Measurements from ENCODE around the gene LINS1. TPM values are rescaled to one million over a fixed set of nuclear protein-coding genes. Genes with fewer than 3 reads are reported as not detected.
"Not testable (repeated sequence)": the region's sequence is repeated elsewhere in the genome, so short reads cannot be mapped to it uniquely, and the experiment has no call there.

The LINS1 gene
- total RNA-seq, 2 experiments from 2014 or later = 38.9 to 39.6 TPM

DNA sequence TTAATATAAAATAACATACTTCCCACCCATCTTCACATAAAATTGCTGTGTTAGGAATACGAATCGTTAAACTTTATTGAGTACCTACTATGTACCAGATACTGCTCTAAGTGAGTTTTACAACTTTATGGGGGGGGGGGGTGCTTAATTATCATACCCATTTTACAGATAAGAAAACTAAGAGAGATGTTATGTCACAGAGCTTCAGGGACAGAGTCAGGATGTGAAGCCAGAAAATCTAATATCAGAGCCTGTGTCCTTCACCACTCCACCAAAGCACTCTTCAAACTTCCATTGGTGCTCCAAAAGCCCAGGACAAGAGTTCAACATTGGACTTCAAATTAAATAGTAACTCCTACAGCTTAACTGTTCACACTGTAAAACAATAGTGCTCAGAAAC, 8.6 kb downstream of the LINS1 start:
- Mint-ChIP-seq H3K9me3 (peaks cover 3% of the 10 kb centered on the region), H3K4me1 (ENCODE audit: low read depth) (peaks cover 83% of the 10 kb centered on the region), H3K27me3 (no peaks in the 10 kb centered on the region), H3K4me3 (no peak overlapping the region), H3K36me3 (ENCODE audit: low read depth) (peaks cover 58% of the 10 kb centered on the region), H3K27ac (no peak overlapping the region)
- DNase-seq = no peak
- H3K36me3 ChIP-seq (ENCODE audit: insufficient read depth, low read length) = peaks cover 9% of the 10 kb centered on the region
- peaks cover 49% of the 10 kb centered on the region for H3K4me1 ChIP-seq (ENCODE audit: insufficient read depth, low read length)
- intact Hi-C loops (cut with DNase I, micrococcal nuclease) = loop anchor here (5.0 to 10.0 kb wide), 2 partner anchors 669 to 1346 kb away; partner anchors contain the start of gene TTC23 (in 1 of the 2)
- H3K4me3 ChIP-seq (ENCODE audit: low read length) = no peak overlapping the region
- POLR2A ChIA-PET = interaction anchor here (1.0 to 1.7 kb wide), 2 partner anchors 9 to 21 kb away, joined by 3 to 8 read pairs; partner anchors contain the start of genes ASB7 and LINS1
- TF ChIP-seq, protein P1, sequence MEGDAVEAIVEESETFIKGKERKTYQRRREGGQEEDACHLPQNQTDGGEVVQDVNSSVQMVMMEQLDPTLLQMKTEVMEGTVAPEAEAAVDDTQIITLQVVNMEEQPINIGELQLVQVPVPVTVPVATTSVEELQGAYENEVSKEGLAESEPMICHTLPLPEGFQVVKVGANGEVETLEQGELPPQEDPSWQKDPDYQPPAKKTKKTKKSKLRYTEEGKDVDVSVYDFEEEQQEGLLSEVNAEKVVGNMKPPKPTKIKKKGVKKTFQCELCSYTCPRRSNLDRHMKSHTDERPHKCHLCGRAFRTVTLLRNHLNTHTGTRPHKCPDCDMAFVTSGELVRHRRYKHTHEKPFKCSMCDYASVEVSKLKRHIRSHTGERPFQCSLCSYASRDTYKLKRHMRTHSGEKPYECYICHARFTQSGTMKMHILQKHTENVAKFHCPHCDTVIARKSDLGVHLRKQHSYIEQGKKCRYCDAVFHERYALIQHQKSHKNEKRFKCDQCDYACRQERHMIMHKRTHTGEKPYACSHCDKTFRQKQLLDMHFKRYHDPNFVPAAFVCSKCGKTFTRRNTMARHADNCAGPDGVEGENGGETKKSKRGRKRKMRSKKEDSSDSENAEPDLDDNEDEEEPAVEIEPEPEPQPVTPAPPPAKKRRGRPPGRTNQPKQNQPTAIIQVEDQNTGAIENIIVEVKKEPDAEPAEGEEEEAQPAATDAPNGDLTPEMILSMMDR (IDR thresholded peaks at IDR 0.05) = no peak
- H3K9me3 ChIP-seq (ENCODE audit: control insufficient read depth in 1 of 2, insufficient read depth in 1 of 2, low read length in 2 of 2) = peaks cover 0 to 10% of the 10 kb centered on the region in 2 experiments
- CTCF ChIA-PET = interaction anchor here (1.0 to 2.5 kb wide), 2 partner anchors 21 to 33 kb away, joined by 3 to 8 read pairs; no protein-coding TSS in a partner anchor
- no peak overlapping the region for H3K27ac ChIP-seq (ENCODE audit: low read depth in 1 of 2, low read length in 2 of 2)
- H3K27me3 ChIP-seq (ENCODE audit: control insufficient read depth in 1 of 2, insufficient read depth in 2 of 2, low read length in 2 of 2) = no peaks in the 10 kb centered on the region
- ATAC-seq (ENCODE audit: poor library complexity) = no peak

DNA sequence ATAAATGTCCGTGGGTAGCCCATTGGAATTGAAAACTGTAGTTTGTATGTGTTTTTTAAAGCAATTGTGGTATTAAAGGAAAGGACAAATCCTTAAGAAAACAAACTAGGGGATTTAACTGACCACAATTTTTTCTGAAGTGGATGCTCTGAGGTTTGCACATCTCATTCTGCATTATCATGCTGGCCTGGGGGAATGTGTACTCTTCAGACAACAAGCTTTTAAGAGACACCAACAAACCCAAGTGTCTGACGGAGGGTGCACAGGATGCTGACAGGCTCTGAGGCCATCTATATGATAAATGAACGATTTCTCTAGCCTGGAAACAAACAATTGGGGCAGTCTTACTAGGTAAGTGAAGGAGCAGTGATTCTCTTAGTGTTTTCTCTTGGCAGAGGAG, 9.1 kb downstream of the LINS1 start:
- intact Hi-C loops (cut with DNase I, micrococcal nuclease) = loop anchor here (5.0 to 10.0 kb wide), 2 partner anchors 668 to 1346 kb away; partner anchors contain the start of gene TTC23 (in 1 of the 2)
- Histone ChIP-seq H3K9me3 (ENCODE audit: control insufficient read depth in 1 of 2, insufficient read depth in 1 of 2, low read length in 2 of 2) (peaks cover 0 to 15% of the 10 kb centered on the region in 2 experiments), H3K4me3 (ENCODE audit: low read length) (no peak overlapping the region), H3K36me3 (ENCODE audit: insufficient read depth, low read length) (peaks cover 9% of the 10 kb centered on the region), H3K27me3 (ENCODE audit: control insufficient read depth in 1 of 2, insufficient read depth in 2 of 2, low read length in 2 of 2) (no peaks in the 10 kb centered on the region), H3K27ac (ENCODE audit: low read depth in 1 of 2, low read length in 2 of 2) (no peak overlapping the region), H3K4me1 (ENCODE audit: insufficient read depth, low read length) (peaks cover 45% of the 10 kb centered on the region)
- no peak overlapping the region for H3K27ac Mint-ChIP-seq
- peaks cover 3% of the 10 kb centered on the region for H3K9me3 Mint-ChIP-seq
- H3K4me3 Mint-ChIP-seq = no peak overlapping the region
- no peaks in the 10 kb centered on the region for H3K27me3 Mint-ChIP-seq
- H3K4me1 Mint-ChIP-seq (ENCODE audit: low read depth) = peaks cover 81% of the 10 kb centered on the region
- ATAC-seq (ENCODE audit: poor library complexity) (no peak), DNase-seq (peak in 3 of 14 experiments; percentile 11 to 24 (median 22))
- peaks cover 62% of the 10 kb centered on the region for H3K36me3 Mint-ChIP-seq (ENCODE audit: low read depth)
- CTCF ChIA-PET = interaction anchor here (1.0 to 2.5 kb wide), 2 partner anchors 20 to 32 kb away, joined by 3 to 8 read pairs; no protein-coding TSS in a partner anchor
- POLR2A ChIA-PET = interaction anchor here (1.0 to 1.7 kb wide), 2 partner anchors 10 to 21 kb away, joined by 3 to 8 read pairs; partner anchors contain the start of genes ASB7 and LINS1
- TF ChIP-seq, protein P1 (IDR thresholded peaks at IDR 0.05) = no peak

DNA sequence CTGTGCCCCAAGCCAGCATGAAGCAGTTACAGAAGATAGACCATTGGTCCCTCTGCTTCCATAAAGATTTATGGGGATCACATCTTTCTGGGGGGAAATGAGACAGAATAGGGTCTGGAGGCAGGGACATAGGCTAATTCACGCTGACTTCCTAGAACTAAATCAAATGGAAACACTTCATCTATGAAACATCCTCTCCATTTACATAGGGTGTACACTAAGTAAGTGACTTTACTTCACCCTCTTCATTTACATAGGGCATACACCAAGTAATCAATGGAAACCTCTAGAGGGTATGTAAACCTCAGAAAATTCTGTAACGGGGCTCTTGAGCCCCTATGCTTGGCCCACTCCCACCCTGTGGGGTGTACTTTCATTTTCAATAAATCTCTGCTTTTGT, 10.1 kb downstream of the LINS1 start:
- intact Hi-C loops (cut with DNase I, micrococcal nuclease) = loop anchor here (5.0 to 10.0 kb wide), 2 partner anchors 667 to 1345 kb away; partner anchors contain the start of gene TTC23 (in 1 of the 2)
- peaks cover 36% of the 10 kb centered on the region for H3K4me1 ChIP-seq (ENCODE audit: insufficient read depth, low read length)
- POLR2A ChIA-PET = interaction anchor here (1.7 kb wide), 1 partner anchor 11 kb away, joined by 8 read pairs; the partner anchor contains the start of genes ASB7 and LINS1

DNA sequence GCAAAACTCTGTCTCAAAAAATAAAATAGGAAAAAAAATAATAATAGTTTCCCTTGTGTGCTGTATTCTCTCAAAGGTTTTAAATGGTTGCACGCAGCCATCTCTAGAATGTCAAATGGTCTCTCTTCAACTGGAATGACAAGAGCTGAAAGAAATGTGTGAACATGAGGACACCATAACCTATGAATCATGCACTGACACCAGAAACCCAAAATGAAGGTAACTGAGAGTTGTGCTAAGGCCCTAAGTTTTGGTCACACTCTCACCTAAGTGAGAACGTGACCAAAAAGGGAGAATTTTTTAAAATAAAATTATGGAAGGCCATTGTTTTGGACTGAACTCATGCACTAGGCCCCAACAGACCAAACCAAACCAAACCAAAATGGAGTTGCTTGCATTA, 10.8 kb downstream of the LINS1 start:
- H3K9me3 Mint-ChIP-seq; ATAC-seq (ENCODE audit: poor library complexity); H3K27me3 Mint-ChIP-seq; H3K4me3 ChIP-seq (ENCODE audit: low read length); H3K4me3 Mint-ChIP-seq; H3K36me3 ChIP-seq (ENCODE audit: insufficient read depth, low read length); H3K27ac ChIP-seq (ENCODE audit: low read depth in 1 of 2, low read length in 2 of 2); DNase-seq; H3K27me3 ChIP-seq (ENCODE audit: control insufficient read depth in 1 of 2, insufficient read depth in 2 of 2, low read length in 2 of 2); CTCF ChIA-PET; H3K27ac Mint-ChIP-seq: not testable (repeated sequence)
- peaks cover 35% of the 10 kb centered on the region for H3K4me1 ChIP-seq (ENCODE audit: insufficient read depth, low read length)
- peaks cover 76% of the 10 kb centered on the region for H3K4me1 Mint-ChIP-seq (ENCODE audit: low read depth)
- peaks cover 0 to 16% of the 10 kb centered on the region in 2 experiments for H3K9me3 ChIP-seq (ENCODE audit: control insufficient read depth in 1 of 2, insufficient read depth in 1 of 2, low read length in 2 of 2)
- intact Hi-C loops (cut with DNase I, micrococcal nuclease) = loop anchor here (5.0 to 10.0 kb wide), 2 partner anchors 666 to 1344 kb away; partner anchors contain the start of gene TTC23 (in 1 of the 2)
- peaks cover 68% of the 10 kb centered on the region for H3K36me3 Mint-ChIP-seq (ENCODE audit: low read depth)
- POLR2A ChIA-PET = interaction anchor here (1.8 kb wide), 1 partner anchor 11 kb away, joined by 5 read pairs; the partner anchor contains the start of genes ASB7 and LINS1

More for the DNA sequence above, 10.1 kb downstream of the LINS1 start:
- Histone ChIP-seq H3K36me3 (ENCODE audit: insufficient read depth, low read length) (peaks cover 9% of the 10 kb centered on the region), H3K27me3 (ENCODE audit: control insufficient read depth in 1 of 2, insufficient read depth in 2 of 2, low read length in 2 of 2) (no peaks in the 10 kb centered on the region), H3K27ac (ENCODE audit: low read depth in 1 of 2, low read length in 2 of 2) (no peak overlapping the region), H3K9me3 (ENCODE audit: control insufficient read depth in 1 of 2, insufficient read depth in 1 of 2, low read length in 2 of 2) (peaks cover 0 to 16% of the 10 kb centered on the region in 2 experiments), H3K4me3 (ENCODE audit: low read length) (no peak overlapping the region)
- TF ChIP-seq, protein P1 (IDR thresholded peaks at IDR 0.05) = no peak
- ATAC-seq (ENCODE audit: poor library complexity) (no peak), DNase-seq (no peak)
- Mint-ChIP-seq H3K27me3 (no peaks in the 10 kb centered on the region), H3K4me1 (ENCODE audit: low read depth) (peaks cover 79% of the 10 kb centered on the region), H3K27ac (no peak overlapping the region), H3K9me3 (peaks cover 3% of the 10 kb centered on the region), H3K36me3 (ENCODE audit: low read depth) (peaks cover 68% of the 10 kb centered on the region), H3K4me3 (no peak overlapping the region)
- CTCF ChIA-PET = interaction anchor here (2.5 kb wide), 1 partner anchor 19 kb away, joined by 8 read pairs; no protein-coding TSS in a partner anchor
